Panc1 (cell line): ENCODE data around the gene HOXA9.

Experiments
- POLR2AphosphoS5 ChIP-seq: IDR thresholded peaks from 2 replicates; pipeline ENCODE4 v1.6.1; 2012; ENCODE audit warnings: mild to moderate bottlenecking, low read depth, low read length, moderate library complexity
- TF ChIP-seq, protein P1 (sequence below): fragments of 450-650 bp; IDR thresholded peaks from 2 replicates; pipeline ENCODE4 v1.5.1; 2017; ENCODE audit warnings: mild to moderate bottlenecking

DNA sequence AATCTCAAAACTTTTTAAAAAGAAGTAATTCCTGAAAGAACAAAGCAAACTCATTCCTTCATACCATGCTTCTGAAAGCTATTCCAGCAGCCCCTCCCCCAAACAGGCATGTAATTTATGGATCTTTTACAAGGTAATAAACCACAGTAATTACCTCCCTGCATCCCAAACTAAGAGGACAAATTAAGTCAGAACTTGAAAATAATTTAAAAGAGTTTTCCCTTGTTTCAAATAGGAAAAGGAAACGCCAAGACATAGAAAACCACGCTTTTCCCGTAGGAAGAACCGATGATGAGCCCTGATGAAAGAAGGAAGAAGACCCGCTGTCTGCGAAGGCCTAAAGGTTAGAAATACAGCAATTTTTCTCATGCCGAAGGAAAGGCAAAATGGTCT is 43.7 kb downstream of the HOXA9 start:
- TF ChIP-seq POLR2AphosphoS5, result no peak
- TF ChIP-seq, protein P1, sequence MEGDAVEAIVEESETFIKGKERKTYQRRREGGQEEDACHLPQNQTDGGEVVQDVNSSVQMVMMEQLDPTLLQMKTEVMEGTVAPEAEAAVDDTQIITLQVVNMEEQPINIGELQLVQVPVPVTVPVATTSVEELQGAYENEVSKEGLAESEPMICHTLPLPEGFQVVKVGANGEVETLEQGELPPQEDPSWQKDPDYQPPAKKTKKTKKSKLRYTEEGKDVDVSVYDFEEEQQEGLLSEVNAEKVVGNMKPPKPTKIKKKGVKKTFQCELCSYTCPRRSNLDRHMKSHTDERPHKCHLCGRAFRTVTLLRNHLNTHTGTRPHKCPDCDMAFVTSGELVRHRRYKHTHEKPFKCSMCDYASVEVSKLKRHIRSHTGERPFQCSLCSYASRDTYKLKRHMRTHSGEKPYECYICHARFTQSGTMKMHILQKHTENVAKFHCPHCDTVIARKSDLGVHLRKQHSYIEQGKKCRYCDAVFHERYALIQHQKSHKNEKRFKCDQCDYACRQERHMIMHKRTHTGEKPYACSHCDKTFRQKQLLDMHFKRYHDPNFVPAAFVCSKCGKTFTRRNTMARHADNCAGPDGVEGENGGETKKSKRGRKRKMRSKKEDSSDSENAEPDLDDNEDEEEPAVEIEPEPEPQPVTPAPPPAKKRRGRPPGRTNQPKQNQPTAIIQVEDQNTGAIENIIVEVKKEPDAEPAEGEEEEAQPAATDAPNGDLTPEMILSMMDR, result no peak
